IPS-18a (cell line): ENCODE results near the gene KLHL29.

Experiments used
- H3K27ac ChIP-seq: one replicate; pipeline ENCODE4 v1.5.1; 2013; ENCODE audit warnings: low read length
- H3K27me3 ChIP-seq: one replicate; pipeline ENCODE4 v1.6.1; 2013; ENCODE audit warnings: mild to moderate bottlenecking, low read length; ENCODE audit not compliant: control insufficient read depth, insufficient read depth
- H3K36me3 ChIP-seq: one replicate; pipeline ENCODE4 v1.6.1; 2013; ENCODE audit warnings: low read depth, low read length; ENCODE audit not compliant: control insufficient read depth
- H3K4me1 ChIP-seq: one replicate; pipeline ENCODE4 v1.6.1; 2013; ENCODE audit warnings: low read depth, low read length; ENCODE audit not compliant: control insufficient read depth
- H3K4me3 ChIP-seq: one replicate; pipeline ENCODE4 v1.5.1; 2013; ENCODE audit warnings: low read length
- H3K9ac ChIP-seq: one replicate; pipeline ENCODE4 v1.6.1; 2013; ENCODE audit warnings: mild to moderate bottlenecking, low read length, moderate library complexity
- H3K9me3 ChIP-seq: one replicate; pipeline ENCODE4 v1.6.1; 2013; ENCODE audit warnings: low read depth, low read length; ENCODE audit not compliant: control insufficient read depth

Gene KLHL29

GRCh38 chr2:23647563-23647962, 262.6 kb downstream of the KLHL29 start:
- no peak overlapping the region for H3K4me3 ChIP-seq
- H3K9me3 ChIP-seq, result no peaks in the 10 kb centered on the region
- H3K27ac ChIP-seq, result no peak overlapping the region
- H3K4me1 ChIP-seq, result peaks cover 4% of the 10 kb centered on the region
- H3K27me3 ChIP-seq, result no peaks in the 10 kb centered on the region
- H3K36me3 ChIP-seq, result no peaks in the 10 kb centered on the region
- no peak overlapping the region for H3K9ac ChIP-seq

GRCh38 chr2:23649303-23649702, 264.3 kb downstream of the KLHL29 start:
- Histone ChIP-seq H3K9me3 (no peaks in the 10 kb centered on the region), H3K4me1 (peaks cover 4% of the 10 kb centered on the region), H3K4me3 (no peak overlapping the region), H3K27me3 (no peaks in the 10 kb centered on the region), H3K9ac (no peak overlapping the region), H3K27ac (no peak overlapping the region), H3K36me3 (no peaks in the 10 kb centered on the region)

GRCh38 chr2:23649819-23650218, 264.8 kb downstream of the KLHL29 start:
- no peak overlapping the region for H3K9ac ChIP-seq

GRCh38 chr2:23651187-23652080, 266.5 kb downstream of the KLHL29 start:
- H3K4me3 ChIP-seq, result no peak overlapping the region
- no peaks in the 10 kb centered on the region for H3K4me1 ChIP-seq
- H3K9me3 ChIP-seq, result no peaks in the 10 kb centered on the region
- no peak overlapping the region for H3K27ac ChIP-seq
- no peaks in the 10 kb centered on the region for H3K27me3 ChIP-seq
- no peaks in the 10 kb centered on the region for H3K36me3 ChIP-seq
- no peak overlapping the region for H3K9ac ChIP-seq

More at GRCh38 chr2:23649819-23650218, 264.8 kb downstream of the KLHL29 start:
- H3K4me1 ChIP-seq, result peaks cover 4% of the 10 kb centered on the region
- no peak overlapping the region for H3K27ac ChIP-seq
- H3K9me3 ChIP-seq, result no peaks in the 10 kb centered on the region
- no peak overlapping the region for H3K4me3 ChIP-seq
- no peaks in the 10 kb centered on the region for H3K27me3 ChIP-seq
- H3K36me3 ChIP-seq, result no peaks in the 10 kb centered on the region

- no peaks in the 10 kb centered on the region for H3K36me3 ChIP-seq
These were observed 268.3 kb downstream of the KLHL29 start for GRCh38 chr2:23653326-23653725.

GRCh38 chr2:23654756-23655155, 269.8 kb downstream of the KLHL29 start:
- H3K27ac ChIP-seq, result no peak overlapping the region
- no peak overlapping the region for H3K4me3 ChIP-seq
- H3K9me3 ChIP-seq, result no peaks in the 10 kb centered on the region
- no peak overlapping the region for H3K9ac ChIP-seq
- H3K36me3 ChIP-seq, result no peaks in the 10 kb centered on the region
- no peaks in the 10 kb centered on the region for H3K27me3 ChIP-seq
- peaks cover 6% of the 10 kb centered on the region for H3K4me1 ChIP-seq

More at GRCh38 chr2:23653326-23653725, 268.3 kb downstream of the KLHL29 start:
- Histone ChIP-seq H3K9me3 (no peaks in the 10 kb centered on the region), H3K4me1 (peaks cover 6% of the 10 kb centered on the region), H3K27me3 (no peaks in the 10 kb centered on the region), H3K27ac (no peak overlapping the region), H3K4me3 (no peak overlapping the region), H3K9ac (no peak overlapping the region)

- Histone ChIP-seq H3K4me1 (peaks cover 6% of the 10 kb centered on the region), H3K27ac (no peak overlapping the region), H3K9ac (no peak overlapping the region), H3K4me3 (no peak overlapping the region), H3K9me3 (no peaks in the 10 kb centered on the region), H3K27me3 (no peaks in the 10 kb centered on the region), H3K36me3 (no peaks in the 10 kb centered on the region)
These were observed 271.1 kb downstream of the KLHL29 start for GRCh38 chr2:23655934-23656596.

- Histone ChIP-seq H3K27ac (no peak overlapping the region), H3K9me3 (no peaks in the 10 kb centered on the region), H3K9ac (no peak overlapping the region), H3K27me3 (no peaks in the 10 kb centered on the region), H3K36me3 (no peaks in the 10 kb centered on the region), H3K4me1 (peaks cover 6% of the 10 kb centered on the region), H3K4me3 (no peak overlapping the region)
These were observed 271.6 kb downstream of the KLHL29 start for GRCh38 chr2:23656597-23656973.

- H3K36me3 ChIP-seq, result no peaks in the 10 kb centered on the region
- no peaks in the 10 kb centered on the region for H3K27me3 ChIP-seq
- no peak overlapping the region for H3K9ac ChIP-seq
- H3K4me3 ChIP-seq, result no peak overlapping the region
- H3K4me1 ChIP-seq, result peaks cover 6% of the 10 kb centered on the region
- H3K9me3 ChIP-seq, result no peaks in the 10 kb centered on the region
- no peak overlapping the region for H3K27ac ChIP-seq
These were observed 272.4 kb downstream of the KLHL29 start for GRCh38 chr2:23657371-23657770.

GRCh38 chr2:23657934-23658333, 273.0 kb downstream of the KLHL29 start:
- H3K27me3 ChIP-seq, result no peaks in the 10 kb centered on the region

GRCh38 chr2:23658466-23658942, 273.5 kb downstream of the KLHL29 start:
- H3K27ac ChIP-seq, result no peak overlapping the region
- no peak overlapping the region for H3K9ac ChIP-seq
- no peaks in the 10 kb centered on the region for H3K36me3 ChIP-seq
- H3K9me3 ChIP-seq, result no peaks in the 10 kb centered on the region
- peaks cover 6% of the 10 kb centered on the region for H3K4me1 ChIP-seq
- H3K4me3 ChIP-seq, result no peak overlapping the region
- no peaks in the 10 kb centered on the region for H3K27me3 ChIP-seq

More at GRCh38 chr2:23657934-23658333, 273.0 kb downstream of the KLHL29 start:
- no peak overlapping the region for H3K27ac ChIP-seq
- no peak overlapping the region for H3K4me3 ChIP-seq
- H3K9me3 ChIP-seq, result no peaks in the 10 kb centered on the region
- no peak overlapping the region for H3K9ac ChIP-seq
- no peaks in the 10 kb centered on the region for H3K36me3 ChIP-seq
- H3K4me1 ChIP-seq, result peaks cover 6% of the 10 kb centered on the region
